Sigmoid colon (tissue), 7 donors: ENCODE results near the gene TMEM63B. TPM values are rescaled to one million over a fixed set of nuclear protein-coding genes. Genes with fewer than 3 reads are reported as not detected.

Source experiments
- DNase-seq: peaks from one replicate; pipeline ENCODE4 v3.0.0-alpha.2; 2019
- H3K27ac ChIP-seq, 4 donors: fragments of 200-600 bp; sonication (generic); one replicate each; pipeline ENCODE4 v1.5.1; 2016 to 2019; ENCODE audit warnings: mild to moderate bottlenecking in 1 of 4
- H3K27me3 ChIP-seq, 3 donors: fragments of 200-600 bp; sonication (generic); one replicate each; pipeline ENCODE4 v1.5.1; 2019; ENCODE audit warnings: mild to moderate bottlenecking in 1 of 3
- H3K36me3 ChIP-seq, 4 donors: fragments of 200-600 bp; sonication (generic); one replicate each; pipeline ENCODE4 v1.5.1; 2016 to 2019
- H3K4me1 ChIP-seq, 4 donors: fragments of 200-600 bp; sonication (generic); one replicate each; pipeline ENCODE4 v1.5.1; 2017 to 2019
- H3K4me3 ChIP-seq, 4 donors: fragments of 200-600 bp; sonication (generic); one replicate each; pipeline ENCODE4 v1.5.1; 2017 to 2019; ENCODE audit warnings: mild to moderate bottlenecking in 2 of 4, moderate library complexity in 1 of 4
- H3K9me3 ChIP-seq, 4 donors: fragments of 200-600 bp in 3 of 4; sonication (generic) in 3 of 4; one replicate each; pipeline versions ENCODE4 v1.5.1 to v1.6.1; 2013 to 2019
- EP300 ChIP-seq, 4 donors: sonication (generic); formaldehyde crosslinking; IDR thresholded peaks; one replicate each; pipeline ENCODE4 v1.6.1; 2017; ENCODE audit warnings: antibody characterized with exemption in 4 of 4
- POLR2A ChIP-seq, 2 donors: fragments of 450-650 bp; IDR thresholded peaks; one replicate each; pipeline ENCODE4 v1.6.1; 2016; ENCODE audit warnings: antibody characterized with exemption in 2 of 2, mild to moderate bottlenecking in 2 of 2, moderate library complexity in 2 of 2
- POLR2AphosphoS5 ChIP-seq, 4 donors: sonication (generic); formaldehyde crosslinking; IDR thresholded peaks; one replicate each; pipeline ENCODE4 v1.6.1; 2017; ENCODE audit warnings: antibody characterized with exemption in 4 of 4
- WGBS, 2 donors: extraction: QIAGEN DNeasy Blood & Tissue Kit; methylation state at CpG; one replicate each; pipeline ENCODE4 v1.1.7; 2013; 5-methylcytosine and 5-hydroxymethylcytosine counted together
- intact Hi-C: fragments of 100-400 bp; cut with DNase I; formaldehyde crosslinking; loops from one replicate; pipeline ENCODE4 v1.15.1; 2023
- polyA plus RNA-seq, 3 donors: library from polyadenylated mRNA; stranded (reverse); fragments of 200-250 nt; gene quantifications; one replicate each; pipeline ENCODE4 v1.2.3, GENCODE V29; 2013
- total RNA-seq, 4 donors: library from RNA; depleted of rRNA; stranded (reverse); fragments of >200 nt; gene quantifications; one replicate each; pipeline ENCODE4 v1.1.0, GENCODE V29; 2016
- TF ChIP-seq, protein P1 (sequence below), 4 experiments: fragments of 450-650 bp in 3 of 4; fragments of 200-600 bp in 1 of 4; IDR thresholded peaks; one replicate each; pipeline ENCODE4 v1.5.1; 2016 to 2019; ENCODE audit warnings: antibody characterized with exemption in 4 of 4, mild to moderate bottlenecking in 3 of 4, moderate library complexity in 2 of 4
- donor health status: healthy with polysubstance abuse.
- donor health status: Bipolar disorder and iron deficiency.
- donor health status: healthy.

Gene TMEM63B
- total and polyA plus RNA-seq, 7 donors = 9.0 to 48.5 (median 14.6) TPM

- H3K9me3 ChIP-seq = no peaks in the 10 kb centered on the region
- peaks cover 0 to 7% (median 2%) of the 10 kb centered on the region in 4 donors for H3K4me1 ChIP-seq
- intact Hi-C loops = no loop called here
- no peak for TF ChIP-seq POLR2AphosphoS5 (IDR thresholded peaks at IDR 0.05)
- TF ChIP-seq, protein P1, sequence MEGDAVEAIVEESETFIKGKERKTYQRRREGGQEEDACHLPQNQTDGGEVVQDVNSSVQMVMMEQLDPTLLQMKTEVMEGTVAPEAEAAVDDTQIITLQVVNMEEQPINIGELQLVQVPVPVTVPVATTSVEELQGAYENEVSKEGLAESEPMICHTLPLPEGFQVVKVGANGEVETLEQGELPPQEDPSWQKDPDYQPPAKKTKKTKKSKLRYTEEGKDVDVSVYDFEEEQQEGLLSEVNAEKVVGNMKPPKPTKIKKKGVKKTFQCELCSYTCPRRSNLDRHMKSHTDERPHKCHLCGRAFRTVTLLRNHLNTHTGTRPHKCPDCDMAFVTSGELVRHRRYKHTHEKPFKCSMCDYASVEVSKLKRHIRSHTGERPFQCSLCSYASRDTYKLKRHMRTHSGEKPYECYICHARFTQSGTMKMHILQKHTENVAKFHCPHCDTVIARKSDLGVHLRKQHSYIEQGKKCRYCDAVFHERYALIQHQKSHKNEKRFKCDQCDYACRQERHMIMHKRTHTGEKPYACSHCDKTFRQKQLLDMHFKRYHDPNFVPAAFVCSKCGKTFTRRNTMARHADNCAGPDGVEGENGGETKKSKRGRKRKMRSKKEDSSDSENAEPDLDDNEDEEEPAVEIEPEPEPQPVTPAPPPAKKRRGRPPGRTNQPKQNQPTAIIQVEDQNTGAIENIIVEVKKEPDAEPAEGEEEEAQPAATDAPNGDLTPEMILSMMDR (IDR thresholded peaks at IDR 0.05) = no peak
- TF ChIP-seq EP300 (IDR thresholded peaks at IDR 0.05) = no peak
- TF ChIP-seq POLR2A (IDR thresholded peaks at IDR 0.05) = no peak
- DNase-seq = peak; percentile 47
- WGBS, 2 donors = 95 to 96% methylated on average over 7 of the region's 7 CpGs
- H3K27me3 ChIP-seq = no peaks in the 10 kb centered on the region
- H3K27ac ChIP-seq = no peak overlapping the region
- peaks cover 0 to 73% (median 21%) of the 10 kb centered on the region in 4 donors for H3K36me3 ChIP-seq
- no peak overlapping the region for H3K4me3 ChIP-seq
These were observed 19.9 kb downstream of the TMEM63B start for GRCh38 chr6:44147256-44147655.

DNA sequence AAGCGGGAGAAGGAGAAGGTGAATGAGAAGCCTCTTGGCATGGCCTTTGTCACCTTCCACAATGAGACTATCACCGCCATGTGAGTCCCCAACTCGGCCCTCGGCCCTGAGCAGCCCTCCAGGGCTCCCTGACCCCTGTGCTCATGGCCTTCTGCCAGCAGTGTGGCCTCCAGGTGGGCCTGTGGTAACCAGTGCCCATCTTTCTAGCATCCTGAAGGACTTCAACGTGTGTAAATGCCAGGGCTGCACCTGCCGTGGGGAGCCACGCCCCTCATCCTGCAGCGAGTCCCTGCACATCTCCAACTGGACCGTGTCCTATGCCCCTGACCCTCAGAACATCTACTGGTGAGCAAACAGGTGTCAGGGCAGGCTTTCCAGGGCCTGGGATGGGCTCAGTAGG lies 21.0 kb downstream of the TMEM63B start:
- TF ChIP-seq EP300 (IDR thresholded peaks at IDR 0.05) (no peak), POLR2A (IDR thresholded peaks at IDR 0.05) (no peak)
- Histone ChIP-seq H3K4me3 (no peak overlapping the region), H3K27me3 (no peaks in the 10 kb centered on the region), H3K36me3 (peaks cover 0 to 63% (median 24%) of the 10 kb centered on the region in 4 donors), H3K9me3 (no peaks in the 10 kb centered on the region), H3K27ac (no peak overlapping the region), H3K4me1 (peaks cover 0 to 7% (median 2%) of the 10 kb centered on the region in 4 donors)
- peak; percentile 48 for DNase-seq
- 72 to 86% methylated on average over 9 of the region's 9 CpGs for WGBS, 2 donors
- intact Hi-C loops = no loop called here

DNA sequence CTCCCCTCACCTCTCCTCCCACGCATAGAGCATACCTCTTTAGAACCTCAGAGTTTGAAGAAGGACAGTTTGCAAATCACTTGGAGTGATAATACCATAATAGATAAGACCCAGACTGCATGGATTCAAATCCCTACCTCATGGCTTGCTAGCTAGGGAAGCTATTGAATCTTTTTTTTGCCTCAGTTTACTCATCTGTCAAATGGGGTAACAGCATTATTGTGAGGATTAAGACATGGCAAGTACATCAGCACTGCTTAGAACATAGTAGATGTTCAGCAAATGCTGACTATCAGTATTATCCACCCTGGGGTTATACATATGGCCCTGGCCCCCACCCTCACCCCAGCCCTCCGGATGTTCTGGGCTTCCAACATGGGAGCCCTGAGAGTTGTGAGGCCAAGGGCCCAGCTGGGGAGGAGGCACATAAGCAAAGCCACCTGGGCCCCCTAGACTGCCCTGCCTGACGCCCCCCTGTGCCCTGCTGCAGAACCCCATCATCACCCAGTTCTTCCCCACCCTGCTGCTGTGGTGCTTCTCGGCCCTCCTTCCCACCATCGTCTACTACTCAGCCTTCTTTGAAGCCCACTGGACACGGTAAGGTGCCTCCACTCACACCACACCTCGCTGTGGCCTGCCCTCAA lies 22.1 kb downstream of the TMEM63B start:
- Histone ChIP-seq H3K27ac (no peak overlapping the region), H3K9me3 (no peaks in the 10 kb centered on the region), H3K4me3 (no peak overlapping the region), H3K27me3 (no peaks in the 10 kb centered on the region), H3K36me3 (peaks cover 0 to 51% (median 24%) of the 10 kb centered on the region in 4 donors), H3K4me1 (peaks cover 0 to 7% (median 2%) of the 10 kb centered on the region in 4 donors)
- peak; percentile 49 for DNase-seq
- TF ChIP-seq POLR2A (IDR thresholded peaks at IDR 0.05) (no peak), EP300 (IDR thresholded peaks at IDR 0.05) (no peak), POLR2AphosphoS5 (IDR thresholded peaks at IDR 0.05) (no peak)
- TF ChIP-seq, protein P1 (IDR thresholded peaks at IDR 0.05) = no peak
- WGBS, 2 donors = 89 to 92% methylated on average over 7 of the region's 7 CpGs
- intact Hi-C loops = no loop called here

GRCh38 chr6:44150317-44150917 lies 23.1 kb downstream of the TMEM63B start:
- Histone ChIP-seq H3K27me3 (no peaks in the 10 kb centered on the region), H3K36me3 (peaks cover 0 to 47% (median 24%) of the 10 kb centered on the region in 4 donors), H3K4me1 (peaks cover 0 to 7% (median 2%) of the 10 kb centered on the region in 4 donors), H3K27ac (no peak overlapping the region), H3K9me3 (no peaks in the 10 kb centered on the region), H3K4me3 (no peak overlapping the region)
- peak; percentile 57 for DNase-seq
- intact Hi-C loops = no loop called here
- TF ChIP-seq POLR2AphosphoS5 (IDR thresholded peaks at IDR 0.05) = no peak
- TF ChIP-seq POLR2A (IDR thresholded peaks at IDR 0.05) = no peak
- no peak for TF ChIP-seq EP300 (IDR thresholded peaks at IDR 0.05)
- TF ChIP-seq, protein P1 (IDR thresholded peaks at IDR 0.05) = no peak
- 75 to 87% methylated on average over 3 of the region's 3 CpGs for WGBS, 2 donors

DNA sequence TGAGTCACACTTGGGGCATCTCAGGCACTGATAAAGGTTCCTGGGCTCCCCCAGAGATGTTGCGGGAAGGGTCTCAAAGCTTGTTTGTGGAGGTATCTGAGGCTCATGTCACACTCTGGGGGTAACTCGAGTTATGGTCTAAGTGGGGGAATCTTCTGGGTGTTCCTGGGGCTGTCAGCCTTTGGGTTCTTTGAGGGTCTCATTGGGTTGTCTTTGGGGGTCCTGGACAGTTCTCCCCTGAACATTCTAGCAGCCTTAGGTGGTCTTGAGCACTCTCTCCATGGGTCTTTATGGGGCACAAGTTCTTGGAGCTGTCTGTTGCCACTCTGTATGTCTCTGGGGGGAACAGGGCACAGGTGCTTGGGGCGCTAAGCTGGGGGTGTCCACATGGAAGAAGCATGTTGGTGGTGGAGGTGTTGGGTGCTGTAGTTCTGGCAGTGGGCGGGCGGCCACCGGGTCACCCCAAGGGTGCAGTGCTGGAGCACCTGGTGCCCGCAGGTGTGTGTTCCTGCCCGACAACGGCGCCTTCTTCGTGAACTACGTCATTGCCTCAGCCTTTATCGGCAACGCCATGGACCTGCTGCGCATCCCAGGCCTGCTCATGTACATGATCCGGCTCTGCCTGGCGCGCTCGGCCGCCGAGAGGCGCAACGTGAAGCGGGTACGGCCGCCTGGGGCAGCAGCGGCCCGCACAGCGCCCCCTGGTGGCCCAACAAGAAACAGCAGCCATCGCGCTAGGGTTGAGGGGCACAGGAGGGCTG lies 24.2 kb downstream of the TMEM63B start:
- Histone ChIP-seq H3K4me1 (peaks cover 0 to 7% (median 2%) of the 10 kb centered on the region in 4 donors), H3K27ac (no peak overlapping the region), H3K4me3 (no peak overlapping the region), H3K36me3 (peaks cover 0 to 40% (median 24%) of the 10 kb centered on the region in 4 donors), H3K9me3 (no peaks in the 10 kb centered on the region), H3K27me3 (no peaks in the 10 kb centered on the region)
- intact Hi-C loops = loop anchor here (1.0 kb wide), 1 partner anchor 55 kb away; no protein-coding TSS in a partner anchor
- DNase-seq = peak; percentile 85
- 17 to 21% methylated on average over 31 of the region's 31 CpGs for WGBS, 2 donors
- no peak for TF ChIP-seq EP300 (IDR thresholded peaks at IDR 0.05)
- TF ChIP-seq, protein P1 (IDR thresholded peaks at IDR 0.05) = peak; percentile 97 to 100 (median 98)
